IPS-NIHi11 (cell line): ENCODE data around the gene TMEM61.
"Not testable (repeated sequence)": the region's sequence is repeated elsewhere in the genome, so short reads cannot be mapped to it uniquely, and the experiment has no call there.

Experiments used
- DNase-seq: peaks from one replicate; pipeline ENCODE4 v3.0.0; 2012; ENCODE audit warnings: mixed read lengths, low spot score

The TMEM61 gene

DNA sequence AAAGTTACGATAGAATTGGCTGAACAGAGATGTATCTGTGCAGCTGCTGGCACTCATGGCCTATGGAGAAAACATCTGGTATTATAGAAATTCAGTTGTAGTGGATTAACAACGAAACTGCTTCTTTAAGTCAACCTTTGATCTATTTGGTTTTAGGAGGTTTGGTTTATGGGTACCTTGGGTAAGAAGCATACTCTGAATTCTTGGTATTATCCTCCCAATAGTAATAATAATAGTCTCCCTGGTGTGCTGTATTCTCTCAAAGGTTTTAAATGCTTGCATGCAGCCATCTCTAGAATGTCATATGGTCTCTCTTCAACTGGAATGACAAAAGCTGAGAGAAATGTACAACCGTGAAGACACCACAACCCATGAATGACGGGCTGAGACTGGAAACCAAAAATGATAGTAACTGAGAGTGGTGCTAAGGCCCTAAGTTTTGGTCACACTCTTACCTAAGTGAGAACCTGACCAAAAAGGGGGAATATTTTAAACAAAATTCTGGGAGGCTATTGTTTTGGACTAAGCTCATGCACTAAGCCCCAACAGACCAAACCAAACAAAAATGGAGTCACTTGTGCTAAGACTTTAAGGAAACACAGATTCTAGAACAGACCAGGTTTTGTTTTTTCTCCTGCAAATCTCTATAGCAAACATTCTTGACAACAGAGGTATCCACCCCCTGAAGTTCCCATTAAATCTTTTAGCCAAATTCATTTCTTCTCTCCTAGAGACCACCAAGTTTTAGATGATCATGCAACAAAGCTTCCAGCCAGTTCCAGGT, 17.6 kb upstream of the TMEM61 start:
- DNase-seq = no peak

DNA sequence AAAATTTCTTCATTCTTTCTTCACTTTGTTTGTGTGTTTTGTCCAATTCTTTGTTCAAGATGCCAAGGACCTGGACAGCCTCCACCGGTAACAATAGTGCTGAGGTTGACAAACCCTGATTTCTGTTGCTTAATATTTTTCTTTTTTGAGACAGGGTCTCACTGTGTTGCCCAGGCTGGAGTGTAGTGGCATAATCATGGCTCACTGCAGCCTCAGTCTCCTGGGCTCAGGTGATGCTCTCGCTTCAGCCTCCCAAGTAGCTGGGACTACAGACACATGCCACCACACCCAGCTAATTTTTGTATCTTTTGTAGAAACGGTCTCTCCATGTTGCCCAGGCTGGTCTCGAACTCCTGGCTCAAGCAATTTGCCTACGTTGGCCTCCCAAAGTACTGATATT, 16.6 kb upstream of the TMEM61 start:
- DNase-seq = not testable (repeated sequence)

DNA sequence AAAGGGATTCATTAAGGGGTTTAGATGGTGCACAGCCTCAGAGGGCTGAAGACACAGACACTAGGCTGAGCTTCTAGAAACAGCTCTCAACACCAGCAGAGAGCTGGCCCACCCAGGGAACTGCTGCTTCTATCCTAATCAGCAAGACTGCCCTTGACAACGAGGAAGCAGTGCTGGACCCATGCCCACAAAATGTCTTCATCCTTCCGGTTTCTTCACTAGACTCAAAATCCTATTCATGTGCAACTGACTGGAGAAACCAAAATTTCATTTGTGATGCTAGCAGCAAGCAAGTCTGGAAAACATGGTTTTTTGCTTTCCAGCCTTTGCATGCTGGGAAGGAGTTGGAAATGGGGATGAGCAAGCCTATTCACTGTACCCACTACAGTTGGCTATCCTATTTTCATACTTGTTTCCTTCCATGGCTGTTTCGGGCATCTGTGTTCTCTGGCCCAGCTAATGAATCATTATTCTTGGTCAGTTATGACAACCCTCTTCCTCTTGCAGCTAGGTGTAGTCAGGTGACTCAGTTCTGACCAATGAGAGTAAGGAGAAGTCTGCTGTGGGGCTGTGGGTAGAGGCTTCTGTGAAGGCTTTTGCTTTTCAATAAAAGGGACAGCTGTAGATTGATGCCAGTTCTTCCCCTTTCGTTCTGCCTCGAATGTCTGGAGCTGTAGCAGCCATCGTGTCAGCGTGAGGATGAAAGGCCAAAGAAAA, 14.6 kb upstream of the TMEM61 start:
- DNase-seq = no peak

DNA sequence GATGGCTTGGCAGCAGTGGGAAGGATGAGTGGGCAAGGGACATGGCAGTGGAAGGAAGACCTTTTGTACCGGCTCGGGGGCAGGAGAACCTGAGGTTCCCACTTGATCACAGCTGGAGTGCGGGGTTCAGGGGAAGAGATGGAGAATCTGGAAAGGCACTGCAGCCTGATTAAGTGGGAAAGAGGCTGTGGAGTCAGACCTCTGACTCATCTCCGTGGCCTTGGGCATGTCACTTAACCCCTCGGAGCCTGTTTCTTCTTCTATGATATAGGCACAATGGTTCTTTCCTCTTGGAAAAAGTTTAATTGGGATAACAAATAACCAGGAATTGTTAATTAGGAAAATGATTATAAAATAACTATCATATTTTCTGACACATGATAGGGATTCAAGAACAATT, 13.1 kb upstream of the TMEM61 start:
- no peak for DNase-seq

DNA sequence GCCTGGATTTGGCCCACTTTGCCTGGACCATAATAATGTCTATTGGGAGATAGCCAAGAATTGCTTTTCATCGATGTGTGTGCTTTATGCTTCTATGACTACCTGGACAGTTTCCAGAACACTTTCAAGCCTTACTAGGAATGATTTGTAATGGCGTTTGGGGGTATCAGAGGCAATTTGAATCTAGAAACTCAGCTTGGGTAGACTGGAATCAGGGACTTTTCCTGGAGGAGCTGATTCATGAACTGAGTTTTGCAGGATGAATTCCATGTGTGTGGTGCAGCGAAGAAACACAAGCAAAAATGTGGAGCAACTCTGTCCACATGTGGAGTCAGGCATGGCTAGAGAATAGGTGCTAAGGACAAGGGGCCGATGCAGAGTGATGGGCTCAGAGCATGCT, 11.9 kb upstream of the TMEM61 start:
- DNase-seq = no peak

DNA sequence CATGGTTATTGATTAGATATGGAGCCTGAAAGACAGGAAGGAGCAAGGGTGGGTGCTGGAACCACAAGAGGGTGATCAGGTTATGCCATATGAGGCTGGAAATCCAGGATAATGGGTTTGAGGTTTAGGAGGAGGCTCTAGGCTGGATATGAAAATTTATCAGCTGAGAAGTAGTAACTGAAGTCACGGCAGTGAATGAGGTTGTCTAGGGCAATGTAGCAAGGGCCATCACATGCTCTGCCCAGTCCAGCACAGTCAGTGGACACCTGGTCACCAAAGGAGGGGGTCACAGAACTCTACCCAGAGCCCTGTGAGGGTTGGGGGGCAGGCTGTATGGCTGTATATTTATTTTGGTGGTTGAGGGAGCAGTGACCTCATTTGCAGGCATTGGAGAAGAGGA, 10.5 kb upstream of the TMEM61 start:
- no peak for DNase-seq

DNA sequence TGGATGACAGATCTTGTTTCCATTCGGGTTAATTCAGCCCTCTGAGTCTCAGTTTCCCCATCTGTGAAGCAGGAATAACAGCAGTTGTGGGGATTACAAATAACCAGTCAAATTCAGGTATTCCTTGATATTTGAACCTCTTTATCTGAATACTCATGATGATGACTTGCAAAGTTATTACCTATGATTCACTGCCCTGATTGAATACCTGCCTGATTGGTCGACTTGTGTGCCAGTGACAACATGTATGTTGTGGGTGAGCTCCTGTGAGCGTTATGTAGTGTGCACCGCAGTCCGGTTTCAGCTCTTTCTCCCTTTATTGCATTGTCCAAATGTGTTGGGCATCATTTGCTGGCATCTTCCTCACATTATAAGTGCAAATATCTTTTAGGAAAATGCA, 9.5 kb upstream of the TMEM61 start:
- DNase-seq = no peak

DNA sequence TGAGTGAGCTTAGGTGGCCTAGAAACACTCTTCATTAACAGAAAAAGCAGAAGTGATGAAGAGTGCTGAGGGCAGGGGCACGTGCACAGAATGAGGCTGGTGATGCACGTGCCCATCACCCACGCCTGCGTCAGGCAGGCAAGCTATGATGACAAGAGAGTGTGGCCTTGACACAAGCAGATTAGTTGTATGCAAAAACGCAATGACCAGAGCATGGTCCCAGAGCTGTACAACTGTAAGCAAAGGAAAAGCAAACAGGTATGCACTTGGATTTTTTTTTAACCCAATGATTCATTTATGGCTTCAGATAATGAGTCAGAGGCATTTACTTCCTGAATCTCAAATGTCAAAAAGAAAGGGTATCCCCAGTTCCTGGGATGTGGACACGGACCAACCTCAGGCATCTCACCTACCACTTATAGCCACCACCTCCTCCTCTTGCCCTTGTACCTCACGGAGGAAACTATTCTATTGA, 9.1 kb upstream of the TMEM61 start:
- DNase-seq = no peak

DNA sequence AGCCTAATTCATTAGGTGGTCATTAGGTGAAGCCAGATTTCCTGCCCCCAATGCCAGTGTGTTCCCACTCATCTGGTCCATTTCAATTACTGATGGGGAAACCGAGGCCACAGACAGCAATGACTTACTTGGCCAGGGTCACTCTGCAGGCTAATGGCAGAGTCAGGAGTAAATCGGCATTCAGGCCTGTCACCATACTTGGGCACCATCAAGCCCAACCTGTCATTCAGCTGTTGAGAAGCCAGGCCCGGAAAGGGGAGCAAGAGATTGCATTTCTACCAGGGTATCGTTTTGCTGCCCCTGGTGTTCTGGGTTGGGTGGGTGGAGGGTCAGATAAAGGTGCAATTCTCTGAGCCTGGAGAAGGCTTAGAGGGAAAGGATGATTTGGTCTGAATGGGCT, 8.0 kb upstream of the TMEM61 start:
- DNase-seq = no peak

DNA sequence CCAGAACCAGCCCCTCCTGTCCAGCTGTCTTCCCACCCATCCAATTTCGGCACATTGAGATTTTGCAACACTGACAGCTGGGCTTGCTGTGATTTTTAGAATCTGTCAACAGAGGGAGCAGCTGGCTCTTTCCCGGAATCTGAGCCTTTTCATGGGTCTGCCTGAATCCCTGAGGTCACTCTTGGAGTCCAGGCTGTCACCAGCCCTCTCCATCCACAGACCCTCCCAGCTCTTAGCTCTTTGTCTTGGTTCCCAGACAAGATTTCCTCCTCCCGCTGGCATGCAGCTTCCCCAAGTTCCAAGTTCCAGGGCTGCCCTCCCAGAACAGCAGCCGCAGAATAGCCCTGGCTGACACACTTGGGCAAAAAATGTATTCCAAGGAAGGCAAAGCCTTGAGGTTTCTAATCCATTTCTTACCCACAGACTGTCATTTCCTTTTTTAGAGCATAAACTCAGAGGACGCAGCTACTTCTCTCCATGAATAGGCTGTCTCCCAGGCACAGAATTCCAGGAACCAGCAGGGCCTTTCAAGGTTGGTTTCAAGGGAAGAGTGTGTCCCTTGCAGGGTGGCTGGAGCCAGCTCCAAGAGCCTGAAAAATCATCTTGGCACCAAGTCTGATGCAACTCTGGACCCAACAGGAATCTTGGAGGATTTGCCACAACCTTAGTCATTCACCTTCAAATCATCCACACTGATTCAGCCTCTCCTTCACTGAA, 7.1 kb upstream of the TMEM61 start:
- peak; percentile 56 for DNase-seq

DNA sequence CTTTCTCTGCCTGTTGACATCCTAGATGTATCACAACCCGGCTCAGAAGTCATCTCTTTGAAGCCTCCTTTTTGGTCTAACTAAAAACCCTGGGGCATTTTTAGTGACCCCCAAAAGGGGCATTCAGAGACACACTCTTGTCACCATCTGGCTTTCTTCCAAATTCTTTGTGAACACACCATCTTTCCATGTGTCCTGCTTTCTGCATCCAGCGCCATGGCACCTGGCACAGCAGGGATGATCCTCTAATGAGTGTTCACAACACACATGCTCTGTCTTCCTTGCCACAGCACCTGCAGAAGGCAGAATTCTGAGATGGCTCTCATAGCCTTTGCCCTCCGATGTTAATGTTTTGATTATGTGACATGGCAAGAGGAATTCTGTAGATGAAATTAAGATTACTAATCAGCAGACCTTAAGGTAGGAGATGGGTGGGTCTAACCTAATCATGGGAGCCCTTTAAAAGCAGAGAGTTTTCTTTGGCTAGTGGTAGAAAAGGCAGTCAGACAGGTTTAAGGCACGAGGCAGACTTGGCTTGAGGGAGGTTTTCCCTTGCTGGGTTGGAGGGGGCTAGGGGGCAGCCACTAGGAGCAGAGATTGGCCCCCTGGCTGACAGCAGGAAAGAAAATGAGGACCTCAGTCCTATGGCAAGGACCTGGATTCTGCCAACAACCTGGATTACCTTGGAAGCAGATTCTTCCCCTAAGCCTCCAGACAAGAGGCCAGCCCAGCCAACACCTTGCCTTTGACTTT, 4.9 kb upstream of the TMEM61 start:
- no peak for DNase-seq

DNA sequence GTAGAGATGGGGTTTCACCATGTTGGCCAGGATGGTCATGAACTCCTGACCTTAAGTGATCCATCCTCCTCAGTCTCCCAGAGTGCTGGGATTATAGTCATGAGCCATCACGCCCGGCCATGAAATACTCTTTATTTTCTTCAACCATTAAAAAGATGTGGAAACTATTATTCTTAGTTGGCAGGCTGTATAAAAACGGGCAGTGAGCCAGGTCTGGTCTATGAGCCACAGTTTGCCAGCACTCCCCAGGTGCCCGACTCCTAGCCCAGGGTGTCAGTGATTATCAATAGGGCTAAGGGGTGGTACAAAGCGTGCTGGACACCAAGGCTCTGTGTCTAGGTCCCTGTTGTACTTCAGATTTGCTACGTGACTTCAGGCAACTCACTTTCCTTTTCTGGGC, 3.7 kb upstream of the TMEM61 start:
- DNase-seq = no peak

DNA sequence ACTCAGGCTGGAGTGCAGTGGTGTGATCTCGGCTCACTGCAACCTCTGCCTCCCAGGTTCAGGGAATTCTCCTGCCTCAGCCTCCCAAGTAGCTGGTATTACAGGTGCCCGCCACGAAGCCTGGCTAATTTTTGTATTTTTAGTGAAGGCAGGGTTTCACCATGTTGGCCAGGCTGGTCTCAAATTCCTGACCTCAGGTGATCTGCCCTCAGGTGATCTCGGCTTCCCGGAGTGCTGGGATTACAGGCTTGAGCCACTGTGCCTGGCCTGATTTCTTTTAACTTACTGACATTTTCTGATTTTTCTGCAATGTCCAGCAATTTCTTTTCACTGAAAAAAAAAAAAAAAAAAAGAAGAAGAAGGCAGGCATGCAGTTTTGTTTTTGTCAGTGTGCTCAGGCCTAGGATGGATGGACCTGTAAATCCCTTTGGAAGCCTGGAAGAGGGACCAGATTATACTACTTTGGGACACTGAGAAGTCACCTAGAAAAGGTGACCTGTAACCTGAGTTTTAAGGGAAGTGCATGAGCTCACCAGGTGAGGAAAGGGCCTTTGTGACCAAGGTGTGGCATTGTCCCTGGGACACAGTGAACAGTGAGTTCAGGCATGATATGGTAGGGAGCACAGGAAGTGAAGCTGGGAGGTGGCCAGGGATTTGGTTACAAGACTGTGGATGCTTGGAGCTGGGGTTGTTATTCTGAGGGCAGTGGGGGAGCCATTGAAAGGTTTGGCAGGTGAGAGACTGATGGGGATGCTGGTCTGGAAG, 2.7 kb upstream of the TMEM61 start:
- no peak for DNase-seq

DNA sequence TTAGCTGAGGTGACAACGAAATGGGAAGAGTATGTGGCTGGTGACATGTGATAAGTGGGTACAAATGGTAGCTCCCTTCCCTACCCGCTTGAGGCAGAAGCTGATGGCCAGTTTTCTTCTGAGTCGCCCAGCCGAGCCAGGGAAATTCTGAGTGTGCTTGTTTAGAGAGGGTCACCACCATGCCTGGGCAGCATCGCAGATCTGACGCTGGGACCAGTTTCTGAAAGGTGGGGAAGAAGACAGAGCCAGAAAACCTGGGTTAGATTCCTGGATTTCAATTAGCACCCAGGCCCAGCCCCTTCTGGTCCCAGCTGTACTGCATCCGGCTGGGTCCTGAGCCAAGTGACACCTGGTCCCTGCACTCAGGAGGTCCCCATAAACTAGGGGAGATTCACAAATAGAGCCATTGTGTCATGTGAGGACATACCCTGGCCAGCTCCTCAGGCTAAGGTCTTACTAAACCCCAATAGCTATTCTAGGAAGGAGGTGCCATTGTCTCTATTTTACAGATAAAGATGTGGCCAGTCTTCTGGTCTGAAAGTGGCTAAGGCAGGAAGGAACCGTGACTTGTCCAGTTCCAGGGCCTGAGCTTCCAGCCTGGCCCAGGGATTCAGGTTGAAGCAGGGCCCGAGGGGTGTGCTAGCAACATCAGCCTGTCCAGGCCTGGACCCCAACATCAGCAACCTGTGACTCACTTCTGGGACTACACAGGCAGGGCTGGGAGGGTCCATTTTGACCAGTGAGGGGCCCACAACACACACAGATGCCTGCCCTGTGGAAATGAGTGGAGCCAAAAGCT, 1.7 kb upstream of the TMEM61 start:
- no peak for DNase-seq

DNA sequence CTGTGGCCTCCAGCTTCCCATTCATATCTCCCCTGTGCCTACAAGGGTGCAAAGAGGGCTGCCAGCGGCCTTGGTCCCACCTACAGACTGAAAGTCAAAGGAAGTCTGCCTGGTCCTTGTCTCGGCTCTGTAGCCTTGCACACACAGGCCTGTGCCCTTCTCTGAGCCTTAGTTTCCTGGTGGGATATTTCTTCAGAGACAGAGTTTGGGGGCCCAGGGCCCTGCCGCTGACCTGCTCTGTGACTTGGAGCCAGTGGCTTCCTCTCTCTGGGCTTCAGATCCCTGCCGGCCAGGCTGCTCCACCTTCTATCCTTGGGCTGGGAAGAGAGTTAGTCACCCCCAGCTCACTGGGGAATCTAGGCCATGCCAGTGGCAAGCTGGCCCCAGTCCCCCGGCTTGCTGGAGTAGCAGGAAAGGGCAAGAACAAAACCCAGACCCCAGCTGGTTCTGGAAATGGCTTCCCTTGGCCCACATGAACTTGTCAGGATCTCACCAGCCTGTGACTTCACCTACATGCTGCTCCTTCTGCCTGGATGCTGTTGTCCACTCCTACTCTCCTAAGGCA, 1.0 kb upstream of the TMEM61 start:
- no peak for DNase-seq

DNA sequence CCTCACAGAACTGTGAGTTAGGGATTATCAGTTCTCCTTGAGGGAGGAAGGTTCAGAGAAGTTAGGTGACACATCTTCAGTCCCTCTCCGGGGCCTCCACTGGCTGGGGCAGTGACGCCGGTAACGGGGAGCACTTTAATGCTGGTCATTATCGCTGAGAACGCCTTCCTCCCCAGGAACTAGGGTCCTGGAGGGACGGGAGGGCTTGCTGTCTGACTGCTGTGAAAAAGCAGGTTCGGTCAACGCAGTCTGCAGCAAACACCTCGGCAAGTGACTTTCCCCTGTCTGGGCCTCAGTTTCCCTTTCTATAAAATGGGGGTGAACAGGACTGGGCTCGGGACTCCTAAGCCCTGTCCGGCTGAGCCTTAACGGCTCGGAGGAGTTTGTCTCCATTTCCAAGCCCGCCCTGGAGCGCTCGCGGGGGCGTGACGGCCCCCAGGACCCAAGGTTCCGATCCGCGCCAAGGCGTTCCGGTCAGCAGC, 341 bp upstream of the TMEM61 start:
- DNase-seq = no peak

DNA sequence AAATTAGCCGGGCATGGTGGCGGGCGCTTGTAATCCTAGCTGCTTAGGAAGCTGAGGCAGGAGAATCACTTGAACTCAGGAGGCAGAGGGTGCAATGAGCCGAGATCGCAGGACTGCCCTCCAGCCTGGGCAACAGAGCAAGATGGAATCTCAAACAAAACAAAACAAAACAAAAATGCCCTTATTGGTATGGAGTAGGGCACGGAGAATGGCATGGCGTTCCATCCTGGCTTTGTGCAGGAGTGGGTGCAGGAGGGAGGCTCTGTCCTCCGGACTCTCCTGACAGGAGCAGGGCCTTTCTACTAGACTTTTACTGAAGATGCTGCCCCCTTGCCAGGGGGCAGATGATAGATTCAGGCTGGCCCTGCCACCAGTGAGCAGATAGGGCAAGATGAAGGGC, 1.0 kb downstream of the TMEM61 start:
- DNase-seq = no peak

DNA sequence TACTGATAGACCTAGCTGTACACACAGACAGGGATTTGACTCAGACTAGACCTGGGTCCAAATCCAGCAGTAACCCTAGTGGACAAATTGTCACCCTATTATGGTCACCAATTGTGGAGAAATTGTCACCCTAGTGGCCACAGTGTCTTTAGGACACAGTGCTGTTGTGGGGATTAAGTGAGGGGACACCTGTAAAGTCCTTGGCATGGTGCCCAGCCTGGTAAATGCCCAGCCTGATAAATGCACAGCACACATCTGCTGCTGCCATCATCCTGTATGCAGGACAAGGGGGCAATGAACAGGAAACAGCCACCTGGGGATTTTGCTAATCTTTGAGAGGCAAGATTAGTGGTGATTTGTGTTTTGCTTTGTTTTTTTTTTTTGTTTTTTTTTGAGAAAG, 2.3 kb downstream of the TMEM61 start:
- no peak for DNase-seq

DNA sequence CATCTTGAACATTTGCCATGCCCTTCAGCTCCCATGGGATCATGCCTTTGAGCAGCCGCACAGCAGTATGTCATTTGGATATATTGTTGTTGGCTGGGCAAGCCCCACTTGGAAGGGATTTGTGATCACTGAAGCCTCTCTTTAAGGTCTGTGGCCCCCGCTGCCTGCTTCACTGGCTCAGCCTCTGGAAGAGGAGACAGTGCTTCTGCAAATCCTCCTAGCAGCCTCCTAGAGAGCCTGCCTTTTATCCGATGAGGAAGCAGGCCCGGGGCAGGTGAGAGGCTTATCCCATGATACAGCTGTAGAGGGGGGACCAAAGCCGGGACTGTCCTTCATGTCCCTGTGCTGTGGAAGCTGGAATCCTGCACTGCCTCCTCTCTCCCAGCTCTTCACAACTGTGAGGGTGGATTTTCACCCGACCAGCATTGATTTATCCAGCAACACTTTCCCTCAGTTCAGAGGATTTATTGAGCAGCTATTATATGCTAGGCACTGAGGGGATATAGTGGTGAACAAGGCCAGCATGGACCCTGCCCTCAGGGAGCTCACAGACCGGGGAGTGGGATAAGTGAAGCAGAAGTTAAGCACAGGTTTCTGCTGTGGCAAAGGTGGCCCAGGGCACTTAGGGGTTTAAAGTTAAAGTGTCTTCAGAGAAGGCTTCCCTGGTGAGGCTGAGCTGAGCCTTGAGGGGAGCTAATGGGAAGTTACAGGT, 3.9 kb downstream of the TMEM61 start:
- no peak for DNase-seq

DNA sequence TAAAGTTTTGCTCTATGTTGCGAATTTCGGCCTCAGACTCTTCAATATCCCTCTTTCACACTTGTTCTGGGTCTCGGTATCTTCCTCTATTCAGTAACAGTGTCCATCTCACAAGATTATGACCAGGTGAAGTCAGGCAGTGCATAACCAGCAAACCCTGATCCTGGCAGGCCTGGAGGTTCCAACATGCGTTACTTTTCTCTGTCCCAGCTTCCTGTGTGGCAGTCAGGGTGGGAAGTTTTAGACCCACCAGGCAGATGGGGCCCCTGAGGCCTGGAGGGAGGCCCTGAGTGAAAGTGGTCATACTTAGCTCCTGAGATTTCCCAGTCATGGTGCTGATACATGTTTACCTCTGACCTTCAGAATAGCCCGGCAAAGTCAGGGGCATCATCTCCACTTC, 5.1 kb downstream of the TMEM61 start:
- no peak for DNase-seq
